IPS-18a (cell line): ENCODE results near the gene ABCB9.

ENCODE experiments used
- H3K27ac ChIP-seq: one replicate; pipeline ENCODE4 v1.5.1; 2013; ENCODE audit warnings: low read length
- H3K27me3 ChIP-seq: one replicate; pipeline ENCODE4 v1.6.1; 2013; ENCODE audit warnings: mild to moderate bottlenecking, low read length; ENCODE audit not compliant: control insufficient read depth, insufficient read depth
- H3K36me3 ChIP-seq: one replicate; pipeline ENCODE4 v1.6.1; 2013; ENCODE audit warnings: low read depth, low read length; ENCODE audit not compliant: control insufficient read depth
- H3K4me1 ChIP-seq: one replicate; pipeline ENCODE4 v1.6.1; 2013; ENCODE audit warnings: low read depth, low read length; ENCODE audit not compliant: control insufficient read depth
- H3K4me3 ChIP-seq: one replicate; pipeline ENCODE4 v1.5.1; 2013; ENCODE audit warnings: low read length
- H3K9ac ChIP-seq: one replicate; pipeline ENCODE4 v1.6.1; 2013; ENCODE audit warnings: mild to moderate bottlenecking, low read length, moderate library complexity
- H3K9me3 ChIP-seq: one replicate; pipeline ENCODE4 v1.6.1; 2013; ENCODE audit warnings: low read depth, low read length; ENCODE audit not compliant: control insufficient read depth

Gene ABCB9

GRCh38 chr12:122985338-122986257 is 19.3 kb upstream of the ABCB9 start:
- peaks cover 3% of the 10 kb centered on the region for H3K4me1 ChIP-seq
- H3K27me3 ChIP-seq = no peaks in the 10 kb centered on the region
- no peak overlapping the region for H3K4me3 ChIP-seq
- H3K9me3 ChIP-seq = no peaks in the 10 kb centered on the region
- H3K9ac ChIP-seq = no peak overlapping the region
- H3K36me3 ChIP-seq = peaks cover 4% of the 10 kb centered on the region
- no peak overlapping the region for H3K27ac ChIP-seq

- Histone ChIP-seq H3K27ac (no peak overlapping the region), H3K4me3 (no peak overlapping the region), H3K27me3 (no peaks in the 10 kb centered on the region), H3K4me1 (peaks cover 4% of the 10 kb centered on the region), H3K9me3 (no peaks in the 10 kb centered on the region), H3K36me3 (peaks cover 4% of the 10 kb centered on the region), H3K9ac (no peak overlapping the region)
Observed at GRCh38 chr12:122984612-122985337, 18.5 kb upstream of the ABCB9 start.

- Histone ChIP-seq H3K9ac (no peak overlapping the region), H3K4me3 (no peak overlapping the region), H3K27me3 (no peaks in the 10 kb centered on the region), H3K36me3 (peaks cover 4% of the 10 kb centered on the region), H3K9me3 (no peaks in the 10 kb centered on the region), H3K4me1 (peaks cover 8% of the 10 kb centered on the region), H3K27ac (no peak overlapping the region)
Observed at GRCh38 chr12:122983789-122984515, 17.7 kb upstream of the ABCB9 start.

GRCh38 chr12:122982963-122983788 is 16.9 kb upstream of the ABCB9 start:
- H3K9ac ChIP-seq = no peak overlapping the region
- H3K27ac ChIP-seq = no peak overlapping the region
- H3K4me3 ChIP-seq = no peak overlapping the region
- peaks cover 4% of the 10 kb centered on the region for H3K36me3 ChIP-seq
- H3K4me1 ChIP-seq = peaks cover 8% of the 10 kb centered on the region
- H3K9me3 ChIP-seq = no peaks in the 10 kb centered on the region
- H3K27me3 ChIP-seq = no peaks in the 10 kb centered on the region

GRCh38 chr12:122982477-122982815 is 16.2 kb upstream of the ABCB9 start:
- H3K36me3 ChIP-seq = peaks cover 4% of the 10 kb centered on the region
- peaks cover 8% of the 10 kb centered on the region for H3K4me1 ChIP-seq
- no peak overlapping the region for H3K27ac ChIP-seq
- no peaks in the 10 kb centered on the region for H3K9me3 ChIP-seq
- H3K4me3 ChIP-seq = no peak overlapping the region
- H3K27me3 ChIP-seq = no peaks in the 10 kb centered on the region
- no peak overlapping the region for H3K9ac ChIP-seq

GRCh38 chr12:122981587-122982476 is 15.6 kb upstream of the ABCB9 start:
- Histone ChIP-seq H3K4me3 (peak overlapping the region; percentile 78), H3K36me3 (peaks cover 4% of the 10 kb centered on the region), H3K4me1 (peaks cover 8% of the 10 kb centered on the region), H3K27ac (no peak overlapping the region), H3K9ac (peak overlapping the region; percentile 74), H3K27me3 (no peaks in the 10 kb centered on the region), H3K9me3 (no peaks in the 10 kb centered on the region)

GRCh38 chr12:122981036-122981471 is 14.8 kb upstream of the ABCB9 start:
- no peaks in the 10 kb centered on the region for H3K9me3 ChIP-seq
- no peak overlapping the region for H3K27ac ChIP-seq
- no peaks in the 10 kb centered on the region for H3K27me3 ChIP-seq
- peaks cover 8% of the 10 kb centered on the region for H3K4me1 ChIP-seq
- peak overlapping the region; percentile 74 for H3K9ac ChIP-seq
- H3K36me3 ChIP-seq = peaks cover 4% of the 10 kb centered on the region
- H3K4me3 ChIP-seq = peak overlapping the region; percentile 78

- H3K9ac ChIP-seq = peak within 1 kb of the TSS; percentile 74
- no peaks in the 10 kb centered on the region for H3K9me3 ChIP-seq
- H3K36me3 ChIP-seq = peaks cover 4% of the 10 kb centered on the region
- peaks cover 8% of the 10 kb centered on the region for H3K4me1 ChIP-seq
- H3K27ac ChIP-seq = no peak within 1 kb of the TSS
- peak within 1 kb of the TSS; percentile 78 for H3K4me3 ChIP-seq
- H3K27me3 ChIP-seq = no peaks in the 10 kb centered on the region
Observed at GRCh38 chr12:122980183-122981035, 14.1 kb upstream of the ABCB9 start, which contains the start of gene ARL6IP4. ARL6IP4 (plus strand) TSS chr12:122980681; CDS start chr12:122981140, 459 bp downstream.

- Histone ChIP-seq H3K9me3 (no peaks in the 10 kb centered on the region), H3K36me3 (peaks cover 4% of the 10 kb centered on the region), H3K9ac (peak overlapping the region; percentile 74), H3K4me1 (peaks cover 8% of the 10 kb centered on the region), H3K4me3 (peak overlapping the region; percentile 78), H3K27ac (no peak overlapping the region), H3K27me3 (no peaks in the 10 kb centered on the region)
Observed at GRCh38 chr12:122979908-122980182, 13.6 kb upstream of the ABCB9 start.
